GM10266 (cell line): ENCODE measurements around the gene SLC25A23.

Experiments used
- DNase-seq: peaks from one replicate; pipeline ENCODE4 v3.0.0; 2012; ENCODE audit errors: extremely low spot score
- TF ChIP-seq, protein P1 (sequence below): IDR thresholded peaks from 2 replicates; pipeline ENCODE4 v1.5.1; 2012; ENCODE audit warnings: mild to moderate bottlenecking, low read depth; ENCODE audit not compliant: control insufficient read depth, insufficient read depth; ENCODE audit errors: missing control alignments

The SLC25A23 gene

DNA sequence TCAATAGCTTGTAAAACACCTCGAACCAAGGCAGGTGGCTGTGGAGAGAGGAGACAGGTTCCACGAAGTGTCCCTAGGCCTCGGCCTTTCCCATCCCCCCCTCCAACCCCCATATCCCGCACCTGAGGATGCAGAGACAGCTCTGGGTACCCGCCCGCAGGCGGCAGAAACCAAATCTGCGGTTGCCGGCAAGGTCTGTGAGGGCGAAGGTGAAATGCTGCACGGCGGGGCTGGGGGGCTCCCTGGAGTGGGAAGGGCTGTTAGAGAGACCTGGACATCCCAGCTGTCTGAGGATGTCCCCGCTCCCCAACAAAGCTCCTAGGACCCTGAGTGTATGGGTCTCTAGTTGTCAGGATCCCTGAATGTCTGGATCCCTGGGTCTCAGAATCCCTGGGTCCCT lies 19.2 kb upstream of the SLC25A23 start:
- TF ChIP-seq, protein P1, sequence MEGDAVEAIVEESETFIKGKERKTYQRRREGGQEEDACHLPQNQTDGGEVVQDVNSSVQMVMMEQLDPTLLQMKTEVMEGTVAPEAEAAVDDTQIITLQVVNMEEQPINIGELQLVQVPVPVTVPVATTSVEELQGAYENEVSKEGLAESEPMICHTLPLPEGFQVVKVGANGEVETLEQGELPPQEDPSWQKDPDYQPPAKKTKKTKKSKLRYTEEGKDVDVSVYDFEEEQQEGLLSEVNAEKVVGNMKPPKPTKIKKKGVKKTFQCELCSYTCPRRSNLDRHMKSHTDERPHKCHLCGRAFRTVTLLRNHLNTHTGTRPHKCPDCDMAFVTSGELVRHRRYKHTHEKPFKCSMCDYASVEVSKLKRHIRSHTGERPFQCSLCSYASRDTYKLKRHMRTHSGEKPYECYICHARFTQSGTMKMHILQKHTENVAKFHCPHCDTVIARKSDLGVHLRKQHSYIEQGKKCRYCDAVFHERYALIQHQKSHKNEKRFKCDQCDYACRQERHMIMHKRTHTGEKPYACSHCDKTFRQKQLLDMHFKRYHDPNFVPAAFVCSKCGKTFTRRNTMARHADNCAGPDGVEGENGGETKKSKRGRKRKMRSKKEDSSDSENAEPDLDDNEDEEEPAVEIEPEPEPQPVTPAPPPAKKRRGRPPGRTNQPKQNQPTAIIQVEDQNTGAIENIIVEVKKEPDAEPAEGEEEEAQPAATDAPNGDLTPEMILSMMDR: no peak
- DNase-seq: no peak

DNA sequence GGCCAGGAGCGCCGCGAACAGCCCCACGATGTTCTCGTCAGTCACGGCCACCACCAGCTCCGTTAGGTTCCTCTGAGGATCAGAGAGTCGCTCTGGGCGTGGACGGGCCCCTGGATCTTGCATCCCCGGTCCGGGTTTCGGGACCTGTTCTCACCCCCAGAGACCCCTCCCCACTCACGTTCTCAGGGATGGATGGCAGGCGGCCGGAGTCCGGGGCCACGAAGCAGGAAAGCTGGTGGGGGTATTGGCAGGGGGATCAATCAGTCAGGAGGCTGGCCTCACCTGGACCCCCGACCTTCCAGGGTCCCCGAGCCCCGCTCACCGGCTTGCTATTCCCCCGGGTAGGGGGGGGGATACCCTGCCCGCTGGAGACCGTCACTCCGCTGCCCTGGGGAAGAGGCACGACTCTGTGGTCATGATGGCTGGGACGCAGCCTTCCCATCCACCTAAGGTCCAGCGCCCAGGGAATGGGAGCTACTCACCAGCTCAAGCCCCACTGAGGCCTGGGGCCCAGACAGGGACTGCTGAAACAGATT lies 17.4 kb upstream of the SLC25A23 start:
- DNase-seq: no peak
- TF ChIP-seq, protein P1: no peak

DNA sequence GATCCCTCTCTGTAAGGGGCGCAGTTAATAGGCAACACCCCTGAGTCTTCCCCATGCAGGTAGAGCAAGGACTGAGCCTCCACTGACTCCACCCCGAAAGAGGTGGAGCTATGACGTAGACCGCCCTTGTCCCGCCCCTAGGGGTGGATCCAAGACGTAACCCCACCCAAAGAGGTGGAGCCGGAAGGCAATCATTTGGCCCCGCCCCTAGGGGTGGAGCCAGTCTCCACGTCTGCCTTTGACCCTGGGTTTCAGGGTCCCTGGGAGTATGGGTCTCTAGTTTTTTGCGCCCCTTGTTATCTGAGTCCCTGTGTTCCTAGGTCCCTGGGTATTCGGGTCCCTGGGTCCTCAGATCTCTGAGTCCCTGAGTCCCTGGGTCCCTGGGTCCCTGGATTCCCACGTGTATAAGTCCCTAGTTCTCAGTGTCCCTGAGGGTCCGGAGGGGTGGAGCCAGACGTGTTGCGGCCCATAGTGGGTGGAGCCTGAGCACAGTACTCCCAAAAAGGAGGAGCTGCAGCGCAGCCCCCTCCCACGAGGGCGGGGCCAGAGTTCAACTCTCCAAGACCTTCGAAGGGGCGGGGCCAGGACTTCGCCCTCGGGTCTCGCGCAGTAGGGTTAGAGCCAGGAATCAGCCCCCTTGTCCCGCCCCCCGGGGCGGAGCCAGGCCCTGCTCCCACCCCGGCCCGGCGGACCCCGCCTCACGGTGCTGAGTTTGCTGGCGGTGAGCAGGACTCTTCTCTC lies 16.7 kb upstream of the SLC25A23 start:
- TF ChIP-seq, protein P1: no peak
- DNase-seq: peak; percentile 83

DNA sequence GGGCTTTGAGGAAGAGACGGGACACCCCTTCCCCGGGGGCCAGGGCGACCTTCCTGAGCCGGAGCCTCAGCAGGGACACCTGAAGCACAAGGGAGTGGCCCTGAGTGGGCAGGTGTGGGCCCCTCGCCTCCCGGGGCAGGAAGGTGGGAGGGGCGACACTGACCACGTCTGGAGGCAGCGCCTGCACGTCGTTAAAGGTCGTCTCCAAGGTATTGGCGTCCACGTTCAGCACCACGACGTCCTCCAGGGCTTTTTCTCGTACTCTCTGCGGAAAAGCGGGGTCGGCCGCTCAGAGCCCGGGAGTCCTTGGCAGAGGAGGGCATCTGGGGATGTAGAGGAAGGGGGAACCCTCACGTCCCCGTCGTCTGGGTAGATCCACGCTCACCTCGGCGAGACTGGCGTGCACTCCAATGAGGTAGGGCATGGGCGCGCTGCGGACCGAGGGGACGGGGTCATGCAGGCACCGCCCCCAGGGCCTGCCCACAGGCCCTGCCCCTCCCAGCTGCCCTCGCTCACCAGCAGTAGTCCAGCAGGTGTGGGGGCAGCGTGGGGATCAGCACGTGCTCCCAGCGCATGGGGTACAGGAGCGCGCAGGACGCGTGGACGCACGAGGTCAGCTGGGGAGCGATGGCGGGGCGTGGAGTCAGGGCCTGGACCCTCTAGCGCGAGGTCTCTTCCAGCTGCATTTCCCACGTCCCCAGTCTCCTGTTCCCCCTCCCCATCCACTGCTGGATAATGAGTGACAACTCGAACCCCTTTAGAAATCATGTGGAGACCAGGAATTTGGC lies 15.9 kb upstream of the SLC25A23 start:
- no peak for DNase-seq

DNA sequence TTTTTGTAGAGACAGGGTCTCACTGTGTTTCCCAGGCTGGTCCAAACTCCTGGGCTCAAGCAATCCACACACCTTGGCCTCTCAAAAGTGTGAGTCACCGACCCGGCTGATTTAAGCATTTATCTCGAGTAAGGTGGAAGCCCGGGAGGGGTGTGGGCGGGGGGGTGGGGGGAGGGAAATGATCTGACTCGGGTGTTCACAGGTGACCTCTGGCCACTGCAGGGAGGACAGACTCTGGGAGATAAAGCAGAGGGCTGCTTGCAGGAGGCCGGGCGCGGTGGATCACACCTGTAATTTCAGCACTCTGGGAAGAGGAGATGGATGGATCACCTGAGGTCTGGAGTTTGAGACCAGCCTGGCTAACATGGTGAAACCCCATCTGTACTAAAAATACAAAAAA lies 14.1 kb upstream of the SLC25A23 start:
- TF ChIP-seq, protein P1: no peak
- DNase-seq: no peak

More for the DNA sequence above, 15.9 kb upstream of the SLC25A23 start:
- TF ChIP-seq, protein P1: no peak

DNA sequence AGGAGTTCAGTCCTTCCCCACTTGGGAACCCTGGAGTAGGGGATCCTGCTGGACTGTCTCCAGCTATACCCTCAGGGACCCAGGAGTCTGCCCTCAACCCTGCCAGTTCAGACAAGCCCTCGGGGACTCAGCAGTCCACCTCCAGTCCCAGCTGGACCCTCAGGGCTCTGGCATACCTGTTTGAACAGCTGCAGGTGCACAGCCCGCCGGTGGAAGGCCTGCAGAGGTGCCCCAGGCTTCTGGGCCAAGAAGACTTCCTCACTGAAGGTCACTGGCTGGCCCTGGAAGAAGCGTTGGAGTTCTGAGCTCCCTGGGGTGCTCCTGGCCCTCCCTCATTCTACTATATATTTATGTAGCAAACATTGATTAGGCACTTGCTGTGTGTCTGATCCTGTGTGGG lies 13.1 kb upstream of the SLC25A23 start:
- TF ChIP-seq, protein P1: no peak
- no peak for DNase-seq
